Activated naive CD4-positive, alpha-beta T cell treated with anti-CD3 and anti-CD28 coated beads, Interleukin-2, amount 10 ng/mL, durations not matched to agents 7 days and 5 days (primary cell): Measurements from ENCODE around the gene ZNF429.
A peak's percentile ranks its signal among the peaks of the same experiment; 100 is the strongest.
"Not testable (repeated sequence)": the region's sequence is repeated elsewhere in the genome, so short reads cannot be mapped to it uniquely, and the experiment has no call there.

Experiments used
- CTCF ChIA-PET: fragments of 350-600 bp; sonication (Branson Sonifier 250); formaldehyde crosslinking; loops from one replicate; lab custom pipeline; 2021; ENCODE audit warnings: antibody characterized with exemption; lab: Charles Lee
- DNase-seq: peaks from one replicate; pipeline ENCODE4 v3.0.0-alpha.2; 2020
- H3K27ac Mint-ChIP-seq: one replicate; pipeline ENCODE4 v1.8.0; 2021; ENCODE audit warnings: mild to moderate bottlenecking, moderate library complexity, mixed read lengths
- H3K27me3 Mint-ChIP-seq: one replicate; pipeline ENCODE4 v1.8.0; 2021; ENCODE audit warnings: mild to moderate bottlenecking, mixed read lengths
- H3K36me3 Mint-ChIP-seq: one replicate; pipeline ENCODE4 v1.8.0; 2021; ENCODE audit warnings: mixed read lengths
- H3K4me1 Mint-ChIP-seq: one replicate; pipeline ENCODE4 v1.8.0; 2021; ENCODE audit warnings: mixed read lengths
- H3K4me3 Mint-ChIP-seq: one replicate; pipeline ENCODE4 v1.8.0; 2021; ENCODE audit warnings: mild to moderate bottlenecking, moderate library complexity, mixed read lengths
- H3K9me3 Mint-ChIP-seq: one replicate; pipeline ENCODE4 v1.8.0; 2021; ENCODE audit warnings: mixed read lengths

The ZNF429 gene

DNA sequence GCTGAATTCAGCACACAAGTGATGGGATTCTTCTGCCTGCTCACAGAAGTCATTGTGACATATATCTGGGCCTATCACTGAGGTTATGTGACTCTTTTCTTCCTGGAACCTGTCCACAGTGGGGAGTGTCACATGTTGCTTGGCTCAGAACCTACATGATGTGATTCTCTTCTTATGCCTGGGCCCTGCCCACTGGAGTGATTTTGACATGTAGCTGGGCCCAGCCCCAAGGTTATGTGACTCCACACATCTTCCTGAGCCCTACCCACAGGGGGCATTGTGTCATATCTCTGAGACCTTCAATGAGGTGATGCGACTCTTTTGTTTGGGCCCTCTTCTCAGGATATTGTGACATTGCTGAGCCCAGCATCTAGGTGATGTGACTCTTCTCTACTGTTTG, 17.4 kb upstream of the ZNF429 start:
- Mint-ChIP-seq H3K27ac (no peak overlapping the region), H3K27me3 (no peaks in the 10 kb centered on the region), H3K36me3 (peaks cover 8% of the 10 kb centered on the region), H3K4me1 (no peaks in the 10 kb centered on the region), H3K4me3 (no peak overlapping the region), H3K9me3 (peaks cover 27% of the 10 kb centered on the region)
- DNase-seq = no peak
- CTCF ChIA-PET = no interaction called here

DNA sequence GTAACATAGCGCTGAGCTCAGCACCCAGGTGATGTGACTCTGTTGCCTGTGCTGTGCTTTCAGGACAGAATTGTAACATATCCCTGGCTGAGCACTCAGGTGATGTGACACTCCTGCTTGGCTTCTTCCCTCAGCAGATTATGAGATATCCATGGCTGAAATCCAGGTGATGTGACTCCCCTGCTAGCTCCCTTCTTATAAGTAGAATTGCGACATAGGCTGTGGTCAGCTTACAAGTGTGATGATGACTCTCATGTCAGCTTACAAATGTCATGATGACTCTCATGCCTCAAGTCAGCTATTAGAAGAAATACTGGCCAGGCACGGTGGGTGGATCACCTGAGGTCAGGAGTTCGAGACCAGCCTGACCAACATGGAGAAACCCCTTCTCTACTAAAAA, 14.3 kb upstream of the ZNF429 start:
- H3K9me3 Mint-ChIP-seq = peaks cover 27% of the 10 kb centered on the region
- CTCF ChIA-PET = no interaction called here
- H3K4me1 Mint-ChIP-seq = no peaks in the 10 kb centered on the region
- H3K36me3 Mint-ChIP-seq = peaks cover 6% of the 10 kb centered on the region
- no peak overlapping the region for H3K4me3 Mint-ChIP-seq
- no peak overlapping the region for H3K27ac Mint-ChIP-seq
- no peak for DNase-seq
- no peaks in the 10 kb centered on the region for H3K27me3 Mint-ChIP-seq

DNA sequence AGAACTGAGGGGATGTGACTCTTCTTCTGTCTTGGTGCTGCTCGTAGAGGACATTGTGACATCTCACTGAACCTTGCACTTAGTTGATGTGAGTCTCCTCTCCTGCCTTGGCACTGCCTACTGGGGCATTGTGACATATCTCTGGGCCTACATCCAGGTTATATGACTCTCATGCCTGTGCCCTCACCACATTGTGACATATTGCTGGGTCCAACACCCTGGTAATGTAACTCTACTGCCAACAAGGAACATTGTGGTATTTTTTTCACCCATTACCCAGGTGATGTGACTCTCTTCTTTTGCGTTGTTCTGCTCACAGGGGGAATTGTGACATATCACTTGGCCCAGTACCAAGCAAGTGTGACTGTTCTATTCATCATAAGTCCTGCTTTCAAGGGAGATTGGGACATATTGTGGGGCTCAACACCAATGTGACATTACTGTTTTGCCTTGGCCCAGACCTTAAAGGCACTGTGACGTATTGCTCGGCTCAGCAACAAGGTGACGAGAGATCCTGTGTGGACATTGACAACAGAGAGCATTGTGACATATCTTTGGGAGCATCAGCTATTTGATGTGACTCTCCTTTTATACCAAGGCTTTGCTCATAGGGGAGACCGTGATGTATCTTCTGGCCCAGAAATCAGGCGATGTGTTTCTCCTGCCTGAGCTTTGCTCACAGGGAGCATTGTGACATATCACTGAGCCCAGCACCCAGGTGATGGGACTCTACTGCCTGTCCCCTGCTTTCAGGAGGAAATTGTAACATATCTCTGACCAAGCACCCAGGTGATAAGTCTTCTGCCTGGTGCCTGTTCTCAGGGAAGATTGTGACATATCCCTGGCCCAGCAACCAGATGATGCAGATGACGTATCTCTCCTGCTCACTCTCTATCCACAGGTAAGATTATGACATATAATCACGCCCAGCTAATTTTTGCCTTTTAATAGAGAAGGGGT, 12.2 kb upstream of the ZNF429 start:
- DNase-seq = no peak
- Mint-ChIP-seq H3K9me3 (peaks cover 30% of the 10 kb centered on the region), H3K4me3 (no peak overlapping the region), H3K27me3 (no peaks in the 10 kb centered on the region), H3K27ac (no peak overlapping the region), H3K36me3 (peaks cover under 1% of the 10 kb centered on the region), H3K4me1 (no peaks in the 10 kb centered on the region)
- CTCF ChIA-PET = no interaction called here

DNA sequence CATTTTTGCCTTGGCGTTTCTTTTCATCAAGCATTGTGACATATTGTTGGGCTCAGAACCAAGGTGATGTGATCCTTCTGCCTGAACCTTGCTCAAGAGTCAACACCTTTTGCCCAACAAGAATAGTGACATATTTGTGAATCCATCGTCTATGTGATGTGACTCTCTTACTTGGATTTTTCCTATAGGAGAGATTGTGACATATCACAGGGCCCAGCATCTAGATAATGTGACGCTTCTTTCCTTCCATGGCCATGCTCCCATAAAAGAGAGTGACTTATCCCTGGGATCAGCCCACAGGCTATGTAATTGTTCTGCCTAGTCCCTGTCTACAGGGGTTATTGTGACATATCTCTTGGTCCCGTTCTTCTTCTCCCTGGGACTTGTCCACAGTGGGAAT, 8.5 kb upstream of the ZNF429 start:
- no peaks in the 10 kb centered on the region for H3K36me3 Mint-ChIP-seq
- H3K4me1 Mint-ChIP-seq = no peaks in the 10 kb centered on the region
- DNase-seq = no peak
- peaks cover 16% of the 10 kb centered on the region for H3K9me3 Mint-ChIP-seq
- H3K27me3 Mint-ChIP-seq = no peaks in the 10 kb centered on the region
- no peak overlapping the region for H3K27ac Mint-ChIP-seq
- CTCF ChIA-PET = no interaction called here
- H3K4me3 Mint-ChIP-seq = no peak overlapping the region

DNA sequence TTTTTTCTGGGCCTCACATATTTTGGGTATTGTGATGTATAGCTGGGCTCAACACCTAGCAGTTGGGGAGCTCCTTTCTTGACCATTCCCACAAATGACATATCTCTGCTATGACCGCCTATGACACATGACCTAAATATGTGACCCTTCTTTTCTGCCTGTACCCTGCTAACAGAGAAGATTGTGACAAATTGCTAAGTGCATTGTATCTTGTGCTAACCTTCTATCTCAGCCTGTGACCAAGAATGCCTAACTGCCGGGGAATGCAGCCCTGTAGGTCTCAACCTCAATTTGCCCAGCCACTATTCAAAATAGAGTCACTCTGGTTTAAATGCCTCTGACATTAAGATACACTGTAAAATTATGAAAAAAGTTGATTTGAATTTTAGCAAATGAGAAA, 6.8 kb upstream of the ZNF429 start:
- CTCF ChIA-PET = no interaction called here

DNA sequence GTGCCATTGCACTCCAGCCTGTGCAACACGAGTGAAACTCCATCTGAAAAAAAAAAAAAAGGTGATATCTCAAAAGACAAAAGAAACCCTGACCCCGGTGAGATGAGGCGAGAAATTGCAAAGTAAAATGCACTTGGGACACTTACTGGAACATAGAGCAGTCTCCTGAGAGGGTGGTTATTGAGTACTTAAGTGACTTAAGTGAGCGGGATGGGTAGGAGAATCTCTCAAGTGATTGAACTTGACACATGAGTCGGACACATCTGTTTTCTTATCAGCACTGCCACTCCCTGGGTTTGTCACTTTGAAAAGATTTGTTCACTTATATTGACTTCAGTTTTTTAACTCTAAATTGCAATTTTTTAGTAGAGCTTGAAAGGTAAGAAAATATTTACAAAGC, 2.8 kb downstream of the ZNF429 start:
- no peak overlapping the region for H3K27ac Mint-ChIP-seq
- H3K4me3 Mint-ChIP-seq = no peak overlapping the region
- DNase-seq = no peak
- no peaks in the 10 kb centered on the region for H3K27me3 Mint-ChIP-seq
- H3K36me3 Mint-ChIP-seq = peaks cover 53% of the 10 kb centered on the region
- H3K4me1 Mint-ChIP-seq = peaks cover 29% of the 10 kb centered on the region
- CTCF ChIA-PET = no interaction called here
- H3K9me3 Mint-ChIP-seq = peaks cover 30% of the 10 kb centered on the region

More for the DNA sequence above, 6.8 kb upstream of the ZNF429 start:
- Mint-ChIP-seq H3K9me3 (peaks cover 16% of the 10 kb centered on the region), H3K27me3 (no peaks in the 10 kb centered on the region), H3K4me1 (no peaks in the 10 kb centered on the region), H3K36me3 (no peaks in the 10 kb centered on the region), H3K27ac (no peak overlapping the region), H3K4me3 (no peak overlapping the region)
- no peak for DNase-seq

DNA sequence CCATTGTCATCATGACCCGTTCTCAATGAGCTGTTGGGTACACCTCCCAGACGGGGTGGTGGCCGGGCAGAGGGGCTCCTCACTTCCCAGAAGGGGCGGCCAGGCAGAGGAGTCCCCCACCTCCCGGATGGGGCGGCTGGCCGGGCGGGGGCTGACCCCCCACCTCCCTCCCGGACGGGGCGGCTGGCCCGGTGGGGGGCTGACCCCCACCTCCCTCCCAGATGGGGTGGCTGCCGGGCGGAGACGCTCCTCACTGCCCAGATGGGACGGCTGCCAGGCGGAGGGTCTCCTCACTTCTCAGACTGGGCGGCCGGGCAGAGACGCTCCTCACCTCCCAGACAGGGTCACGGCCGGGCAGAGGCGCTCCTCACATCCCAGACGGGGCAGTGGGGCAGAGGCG, 5.7 kb downstream of the ZNF429 start:
- H3K4me3 Mint-ChIP-seq, H3K27ac Mint-ChIP-seq, DNase-seq, CTCF ChIA-PET, H3K27me3 Mint-ChIP-seq: not testable (repeated sequence)
- H3K9me3 Mint-ChIP-seq = peaks cover 44% of the 10 kb centered on the region
- peaks cover 12% of the 10 kb centered on the region for H3K4me1 Mint-ChIP-seq
- peaks cover 57% of the 10 kb centered on the region for H3K36me3 Mint-ChIP-seq

DNA sequence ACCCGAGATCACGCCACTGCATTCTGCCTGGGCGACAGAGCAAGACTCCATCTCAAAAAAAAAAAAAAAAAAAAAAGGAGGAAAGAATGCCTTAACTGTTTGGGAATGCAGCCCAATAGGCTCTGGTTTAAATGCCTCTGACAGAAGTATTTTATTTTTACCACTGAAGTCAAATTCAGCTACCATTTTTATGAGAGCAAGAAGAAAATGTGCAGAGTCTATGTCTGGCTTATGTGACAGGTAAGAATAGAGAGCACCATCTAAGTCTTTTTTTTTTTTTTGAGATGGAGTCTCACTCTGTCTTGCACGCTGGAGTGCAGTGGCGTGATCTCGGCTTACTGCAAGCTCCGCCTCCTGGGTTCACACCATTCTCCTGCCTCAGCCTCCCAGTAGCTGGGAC, 7.2 kb downstream of the ZNF429 start:
- CTCF ChIA-PET, DNase-seq, H3K4me1 Mint-ChIP-seq, H3K4me3 Mint-ChIP-seq, H3K27ac Mint-ChIP-seq, H3K27me3 Mint-ChIP-seq: not testable (repeated sequence)
- peaks cover 56% of the 10 kb centered on the region for H3K36me3 Mint-ChIP-seq
- peaks cover 50% of the 10 kb centered on the region for H3K9me3 Mint-ChIP-seq

DNA sequence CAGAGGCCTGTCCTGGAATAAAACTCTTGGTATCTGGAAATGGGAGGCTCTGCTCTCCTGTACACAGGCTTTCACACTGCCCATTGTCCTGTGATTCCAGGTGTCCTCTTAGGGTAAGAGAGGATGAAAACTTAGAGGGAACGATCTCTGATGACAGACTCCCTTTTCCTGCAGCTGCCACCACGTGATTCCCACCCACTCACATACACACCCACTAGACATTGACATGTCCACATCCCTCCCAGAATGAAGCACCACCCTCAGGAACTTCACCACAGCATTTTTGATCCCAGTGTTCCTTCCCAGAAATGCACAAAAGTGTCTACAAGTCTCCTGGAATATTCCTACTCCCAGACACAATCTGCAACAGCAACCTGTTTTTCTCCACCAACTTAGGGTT, 8.2 kb downstream of the ZNF429 start:
- H3K36me3 Mint-ChIP-seq = peaks cover 51% of the 10 kb centered on the region
- DNase-seq = no peak
- no peaks in the 10 kb centered on the region for H3K4me1 Mint-ChIP-seq
- no peak overlapping the region for H3K27ac Mint-ChIP-seq
- peaks cover 48% of the 10 kb centered on the region for H3K9me3 Mint-ChIP-seq
- CTCF ChIA-PET = interaction anchor here (0.6 kb wide), 1 partner anchor 1359 kb away, joined by 3 read pairs; no protein-coding TSS in a partner anchor
- no peak overlapping the region for H3K4me3 Mint-ChIP-seq
- no peaks in the 10 kb centered on the region for H3K27me3 Mint-ChIP-seq

DNA sequence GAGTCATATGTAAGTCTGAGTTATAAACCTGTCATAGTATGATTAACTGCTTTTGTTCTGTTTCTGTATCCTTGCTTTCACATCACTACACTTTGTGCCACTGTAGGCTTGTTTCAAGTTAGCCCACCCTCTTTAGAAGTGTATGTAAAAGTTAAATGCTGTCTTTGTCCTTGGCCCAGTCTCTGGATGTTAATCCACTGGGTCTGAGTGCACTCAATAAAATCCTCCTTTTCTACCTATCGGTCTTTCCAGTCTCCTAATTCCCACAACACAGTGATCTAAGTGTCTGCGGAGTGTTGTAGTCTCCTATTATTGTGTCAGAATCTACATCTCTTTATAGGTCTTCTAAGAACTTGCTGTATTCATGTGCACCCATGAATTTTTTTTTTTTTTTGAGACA, 14.1 kb downstream of the ZNF429 start:
- Mint-ChIP-seq H3K4me1 (no peaks in the 10 kb centered on the region), H3K9me3 (peaks cover 57% of the 10 kb centered on the region), H3K27me3 (no peaks in the 10 kb centered on the region), H3K36me3 (peaks cover 59% of the 10 kb centered on the region), H3K27ac (peak overlapping the region; percentile 52), H3K4me3 (no peak overlapping the region)
- CTCF ChIA-PET = no interaction called here
- DNase-seq = no peak

DNA sequence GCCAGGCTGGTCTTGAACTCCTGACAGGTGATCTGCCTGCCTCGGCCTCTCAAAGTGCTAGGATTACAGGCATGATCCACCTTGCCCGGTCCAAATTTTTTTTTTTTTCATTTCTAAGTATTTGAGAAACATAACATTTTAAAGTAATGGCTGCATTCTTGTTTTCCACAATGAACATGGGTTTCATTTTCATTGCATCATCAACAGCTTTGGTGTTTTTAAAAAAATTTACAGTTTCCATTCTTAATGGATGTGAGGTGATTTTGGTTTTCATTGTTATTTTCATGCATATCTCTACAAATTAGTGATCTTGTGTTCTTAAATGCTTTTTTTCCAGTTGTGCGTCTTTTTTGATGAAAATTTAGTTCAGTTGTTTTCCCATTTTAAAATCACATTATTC, 27.5 kb downstream of the ZNF429 start:
- H3K4me3 Mint-ChIP-seq = no peak overlapping the region
- no peak for DNase-seq
- peaks cover 59% of the 10 kb centered on the region for H3K36me3 Mint-ChIP-seq
- no peak overlapping the region for H3K27ac Mint-ChIP-seq
- H3K4me1 Mint-ChIP-seq = no peaks in the 10 kb centered on the region
- peaks cover 41% of the 10 kb centered on the region for H3K9me3 Mint-ChIP-seq
- CTCF ChIA-PET = no interaction called here
- H3K27me3 Mint-ChIP-seq = no peaks in the 10 kb centered on the region

DNA sequence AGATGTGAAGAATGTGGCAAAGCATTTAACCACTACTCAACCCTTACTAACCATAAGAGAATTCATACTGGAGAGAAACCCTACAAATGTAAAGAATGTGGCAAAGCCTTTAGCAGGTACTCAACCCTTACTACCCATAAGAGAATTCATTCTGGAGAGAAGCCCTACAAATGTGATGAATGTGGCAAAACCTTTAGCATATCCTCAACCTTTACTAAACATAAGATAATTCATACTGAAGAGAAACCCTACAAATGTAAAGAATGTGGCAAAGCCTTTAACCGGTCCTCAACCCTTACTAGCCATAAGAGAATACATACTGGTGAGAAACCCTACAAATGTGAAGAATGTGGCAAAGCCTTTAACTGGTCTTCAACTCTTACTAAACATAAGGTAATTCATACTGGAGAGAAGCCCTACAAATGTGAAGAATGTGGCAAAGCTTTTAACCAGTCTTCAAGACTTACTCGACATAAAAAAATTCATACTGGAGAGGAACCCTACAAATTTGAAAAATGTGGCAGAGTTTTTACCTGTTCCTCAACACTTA, 31.4 kb downstream of the ZNF429 start:
- H3K4me3 Mint-ChIP-seq, CTCF ChIA-PET, H3K27me3 Mint-ChIP-seq, DNase-seq, H3K27ac Mint-ChIP-seq, H3K4me1 Mint-ChIP-seq: not testable (repeated sequence)
- Mint-ChIP-seq H3K9me3 (peaks cover 44% of the 10 kb centered on the region), H3K36me3 (peaks cover 48% of the 10 kb centered on the region)

DNA sequence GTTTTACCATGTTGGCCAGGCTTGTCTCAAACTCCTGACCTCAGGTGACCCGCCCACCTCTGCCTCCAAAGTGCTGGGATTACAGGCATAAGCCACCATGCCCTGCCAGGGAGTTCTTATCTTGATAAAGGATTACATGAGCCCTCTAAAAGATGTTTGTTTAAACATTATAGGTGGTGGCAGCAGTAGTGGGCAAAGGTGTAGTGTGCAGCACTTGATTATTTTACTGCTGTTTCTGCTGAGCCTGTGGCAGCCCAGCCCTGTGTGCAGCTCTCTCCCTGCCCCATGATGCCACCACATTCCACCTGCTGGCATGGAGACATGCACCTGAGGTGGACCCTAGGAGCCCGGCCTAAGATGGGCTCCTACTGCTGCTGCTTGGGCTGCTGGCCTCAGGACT, 54.0 kb downstream of the ZNF429 start:
- no peaks in the 10 kb centered on the region for H3K27me3 Mint-ChIP-seq
- CTCF ChIA-PET = no interaction called here
- peaks cover 48% of the 10 kb centered on the region for H3K36me3 Mint-ChIP-seq

DNA sequence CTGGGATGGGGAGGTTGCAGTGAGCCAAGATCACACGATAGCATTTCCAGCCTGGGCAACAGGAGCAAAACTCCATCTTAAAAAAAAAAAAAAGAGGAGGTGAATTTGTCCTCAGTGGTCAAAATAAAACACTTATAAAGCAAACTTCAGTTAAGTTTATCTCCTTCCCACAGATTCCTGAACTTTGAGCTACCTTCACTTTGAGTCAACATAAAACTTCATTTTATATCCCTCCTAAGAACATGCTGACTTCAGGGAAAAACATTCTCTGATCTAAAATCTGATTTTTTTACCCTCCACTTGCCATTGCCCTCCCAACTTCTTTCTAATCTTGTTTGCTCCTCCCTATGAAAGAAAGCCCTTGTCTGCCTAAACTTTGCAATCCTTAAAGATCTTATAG, 59.0 kb downstream of the ZNF429 start:
- Mint-ChIP-seq H3K9me3 (peaks cover 32% of the 10 kb centered on the region), H3K4me3 (no peak overlapping the region), H3K27me3 (no peaks in the 10 kb centered on the region), H3K27ac (no peak overlapping the region), H3K4me1 (peaks cover 20% of the 10 kb centered on the region), H3K36me3 (peaks cover 57% of the 10 kb centered on the region)
- CTCF ChIA-PET = no interaction called here
- no peak for DNase-seq

More for the DNA sequence above, 54.0 kb downstream of the ZNF429 start:
- H3K4me3 Mint-ChIP-seq = no peak overlapping the region
- DNase-seq = no peak
- peaks cover 37% of the 10 kb centered on the region for H3K9me3 Mint-ChIP-seq
- H3K27ac Mint-ChIP-seq = no peak overlapping the region
- H3K4me1 Mint-ChIP-seq = no peaks in the 10 kb centered on the region

DNA sequence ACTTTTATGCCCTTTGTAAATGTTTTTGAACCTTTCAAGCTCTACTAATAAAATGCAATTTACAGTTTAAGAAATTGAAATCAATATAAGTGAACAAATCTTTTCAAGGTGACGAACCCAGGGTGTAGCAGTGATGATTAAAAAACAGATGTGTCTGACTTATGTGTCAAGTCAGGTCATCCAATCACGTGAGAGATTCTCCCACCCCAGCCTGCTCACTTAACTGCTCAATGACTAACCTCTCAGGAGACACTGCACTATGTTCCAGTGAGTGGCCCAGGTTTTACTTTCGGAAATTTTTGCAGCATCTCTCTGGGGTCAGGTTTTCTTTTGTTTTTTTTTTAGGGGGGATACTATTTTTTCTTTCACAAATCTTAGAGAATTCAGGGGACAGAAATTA, 60.7 kb downstream of the ZNF429 start:
- DNase-seq = no peak
- H3K4me1 Mint-ChIP-seq = peaks cover 26% of the 10 kb centered on the region
- H3K4me3 Mint-ChIP-seq = no peak overlapping the region
- CTCF ChIA-PET = no interaction called here
- no peak overlapping the region for H3K27ac Mint-ChIP-seq
- H3K9me3 Mint-ChIP-seq = peaks cover 34% of the 10 kb centered on the region
- H3K27me3 Mint-ChIP-seq = no peaks in the 10 kb centered on the region
- H3K36me3 Mint-ChIP-seq = peaks cover 49% of the 10 kb centered on the region
